Activated CD8-positive, alpha-beta memory T cell treated with anti-CD3 and anti-CD28 coated beads for 4 hours (primary cell): ENCODE data around the gene SLC9A9.
"Not testable (repeated sequence)": the region's sequence is repeated elsewhere in the genome, so short reads cannot be mapped to it uniquely, and the experiment has no call there.

Experiments used
- DNase-seq, 2 donors: peaks; one replicate each; pipeline ENCODE4 v3.0.0-alpha.2; 2020; ENCODE audit warnings: low read depth in 2 of 2

Gene SLC9A9

DNA sequence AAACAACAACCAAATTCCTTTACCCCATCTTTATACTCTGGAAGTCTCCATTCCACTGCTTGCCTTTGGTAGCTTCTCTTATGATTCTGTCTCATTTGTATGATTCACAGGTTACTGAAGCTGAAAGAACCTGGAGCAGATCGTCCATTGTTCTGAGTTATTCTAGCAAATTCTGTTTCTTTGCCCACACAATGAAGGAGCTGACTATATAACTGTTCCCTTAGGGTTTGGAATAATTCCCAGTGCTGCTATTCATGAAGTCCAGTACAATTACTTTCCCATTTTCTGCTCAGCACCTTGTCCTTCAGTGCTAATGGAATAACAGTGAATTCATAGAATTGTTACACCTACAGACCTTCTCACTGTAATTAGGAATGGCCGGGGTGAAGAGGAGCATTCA lies 560.9 kb downstream of the SLC9A9 start:
- no peak for DNase-seq

GRCh38 chr3:143286392-143287010 lies 561.8 kb downstream of the SLC9A9 start:
- DNase-seq, result no peak

DNA sequence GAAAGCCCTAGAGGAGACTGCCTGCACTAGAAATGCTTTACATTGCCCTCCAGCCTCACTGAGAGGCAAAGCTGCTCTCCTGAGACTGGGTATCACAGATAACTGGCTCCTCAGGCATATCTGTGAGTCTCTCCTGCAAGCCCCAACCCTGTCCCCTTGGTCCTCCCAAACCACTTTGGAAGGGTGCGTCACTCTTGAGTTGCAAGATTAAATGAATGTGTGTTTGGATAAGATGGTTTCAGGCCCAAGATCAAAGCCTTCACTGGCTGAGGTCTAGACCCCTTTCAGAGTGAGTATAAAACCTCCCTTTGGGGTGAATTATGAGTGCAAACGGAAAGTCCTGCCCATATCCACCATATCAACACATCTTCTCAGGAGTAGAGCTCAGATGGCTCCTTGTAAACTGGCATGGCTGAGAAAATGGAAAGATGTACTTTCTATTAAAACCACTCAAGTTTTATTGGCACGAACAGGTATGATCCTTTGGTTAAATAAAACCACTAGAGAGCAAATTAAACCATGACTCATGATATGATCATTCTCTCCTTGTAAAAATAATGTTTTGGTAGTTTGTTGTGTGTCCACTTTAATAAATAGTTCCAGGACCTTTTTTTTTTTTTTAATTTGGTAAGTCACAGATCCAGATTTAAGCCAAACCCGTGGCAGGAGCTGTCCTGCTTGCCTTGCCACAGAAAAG lies 564.7 kb downstream of the SLC9A9 start:
- DNase-seq, result no peak

DNA sequence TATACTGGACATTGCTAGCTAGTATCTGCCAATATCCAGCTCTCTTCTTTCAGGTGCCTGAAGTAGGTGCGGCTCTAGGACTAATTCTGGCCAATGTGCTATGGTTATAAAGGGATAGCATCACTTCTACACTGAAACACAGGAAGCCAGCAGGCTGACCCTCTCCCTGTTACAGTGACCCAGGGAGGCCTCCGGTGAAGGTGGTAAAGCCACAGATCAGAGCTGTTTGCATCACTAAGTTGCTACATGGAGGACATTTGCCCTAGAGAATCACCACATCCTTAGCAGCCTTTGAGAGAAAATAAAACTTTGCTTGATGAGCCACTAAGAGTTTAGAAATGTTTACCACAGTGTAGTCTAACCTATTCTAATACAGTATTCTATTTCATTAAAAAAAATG lies 567.3 kb downstream of the SLC9A9 start:
- no peak for DNase-seq

DNA sequence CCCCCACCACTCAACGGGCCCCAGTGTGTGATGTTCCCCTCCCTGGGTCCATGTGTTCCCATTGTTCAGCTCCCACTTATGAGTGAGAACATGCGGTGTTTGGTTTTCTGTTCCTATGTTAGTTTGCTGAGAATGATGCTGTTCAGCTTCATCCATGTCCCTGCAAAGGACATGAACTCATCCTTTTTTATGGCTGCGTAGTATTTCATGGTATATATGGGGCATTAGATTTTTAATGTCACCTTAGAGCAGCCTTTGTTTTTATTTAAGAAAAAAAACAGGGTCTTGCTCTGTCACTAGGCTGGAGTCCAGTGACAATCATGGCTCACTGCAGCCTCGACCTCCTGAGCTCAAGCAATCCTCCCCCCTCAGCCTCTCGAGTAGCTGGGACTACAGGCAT lies 568.7 kb downstream of the SLC9A9 start:
- not testable (repeated sequence) for DNase-seq

DNA sequence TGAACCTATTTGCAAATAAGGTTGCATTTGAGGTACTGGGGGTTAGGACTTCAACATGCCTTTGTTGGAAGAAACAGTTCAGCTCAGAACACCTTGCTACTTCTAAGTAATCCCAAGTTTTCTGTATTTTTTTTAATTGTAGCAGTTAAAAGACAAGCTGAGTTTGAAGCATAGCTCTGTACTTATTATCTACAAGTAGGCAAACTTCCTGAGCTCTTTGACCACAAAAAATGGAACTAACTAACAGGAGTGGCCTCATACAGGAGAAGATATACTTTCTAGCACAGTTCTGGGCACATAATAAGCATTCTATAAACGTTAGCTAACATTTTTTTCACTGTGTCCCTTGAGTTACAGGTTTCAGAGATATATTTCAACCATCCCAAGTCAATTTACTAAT lies 569.5 kb downstream of the SLC9A9 start:
- no peak for DNase-seq

- no peak for DNase-seq
Measured at GRCh38 chr3:143277531-143277930, 570.7 kb downstream of the SLC9A9 start.

GRCh38 chr3:143276592-143276991 lies 571.7 kb downstream of the SLC9A9 start:
- DNase-seq, result no peak

DNA sequence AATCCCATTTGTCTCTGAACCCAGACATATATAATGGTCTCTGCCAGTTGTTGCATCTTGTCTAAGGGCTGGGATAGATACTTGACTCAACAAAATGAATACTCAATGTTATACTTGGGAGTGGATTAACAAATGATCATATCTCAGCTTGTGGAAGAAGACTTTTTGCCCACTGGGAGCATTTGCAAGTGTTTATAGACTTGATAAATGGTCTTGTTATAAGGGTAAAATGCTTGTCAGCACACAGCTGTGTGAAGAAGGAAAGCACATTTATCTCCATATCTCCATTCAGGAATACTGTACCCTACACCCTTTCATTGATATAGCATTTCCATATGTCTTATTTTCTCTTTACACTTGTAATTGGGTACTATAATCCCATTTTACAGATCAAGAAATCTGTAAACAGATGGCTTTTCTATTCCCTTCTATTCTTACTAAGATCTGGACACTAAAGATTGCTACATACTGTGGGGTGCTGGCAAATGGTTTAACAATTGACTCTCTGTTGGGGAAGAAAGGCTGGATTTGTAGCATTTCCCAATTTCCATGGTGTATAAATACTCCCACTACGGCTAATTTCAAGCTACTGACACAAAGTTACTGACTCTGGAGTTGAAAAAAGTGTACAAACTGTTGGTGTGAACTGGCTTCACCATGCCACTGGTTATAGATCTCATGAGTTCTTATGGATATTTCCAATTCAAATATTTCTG lies 574.1 kb downstream of the SLC9A9 start:
- no peak for DNase-seq

DNA sequence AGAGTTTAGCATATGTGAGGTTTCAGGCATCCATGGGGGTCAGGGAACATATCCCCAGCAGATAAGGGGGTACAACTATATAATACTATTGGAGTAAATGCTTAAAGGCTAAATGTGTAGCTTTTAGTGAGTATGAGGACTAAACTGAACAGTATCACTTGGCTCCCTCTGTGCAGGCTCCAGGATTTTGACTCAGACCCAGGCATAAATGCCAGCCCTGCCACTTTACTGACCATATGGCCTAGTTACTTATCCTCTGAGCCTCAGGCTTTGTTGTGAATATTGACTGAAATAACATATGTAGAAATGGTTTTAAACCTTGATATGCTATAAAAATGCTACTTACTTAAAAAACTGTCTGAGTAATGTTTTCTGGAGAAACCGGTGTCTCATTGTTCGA lies 577.1 kb downstream of the SLC9A9 start:
- no peak for DNase-seq

DNA sequence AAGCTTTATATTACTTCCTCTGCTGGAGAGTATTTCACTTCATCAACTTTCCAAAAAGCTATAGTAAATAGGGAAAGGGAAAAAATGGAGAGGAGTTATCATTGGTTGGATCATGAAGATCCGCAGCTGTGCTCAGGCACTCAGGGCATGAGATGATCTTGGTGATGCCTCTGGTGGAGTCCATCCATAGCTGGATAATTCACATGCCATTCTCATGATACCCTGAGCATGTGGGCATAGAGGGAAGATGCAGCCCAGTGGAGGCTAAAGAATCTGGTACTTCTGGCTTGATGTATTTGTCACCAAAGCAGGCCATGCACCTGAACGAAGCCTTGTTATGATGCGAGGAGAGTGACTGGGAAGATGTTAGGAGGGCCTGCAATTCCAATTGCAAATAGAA lies 578.5 kb downstream of the SLC9A9 start:
- DNase-seq, result no peak

- no peak for DNase-seq
Measured at GRCh38 chr3:143267989-143268388, 580.3 kb downstream of the SLC9A9 start.

- DNase-seq, result no peak
Measured at GRCh38 chr3:143266927-143267326, 581.3 kb downstream of the SLC9A9 start.

- DNase-seq, result no peak
Measured at GRCh38 chr3:143266511-143266910, 581.8 kb downstream of the SLC9A9 start.

- no peak for DNase-seq
Measured at GRCh38 chr3:143265501-143266070, 582.7 kb downstream of the SLC9A9 start.

DNA sequence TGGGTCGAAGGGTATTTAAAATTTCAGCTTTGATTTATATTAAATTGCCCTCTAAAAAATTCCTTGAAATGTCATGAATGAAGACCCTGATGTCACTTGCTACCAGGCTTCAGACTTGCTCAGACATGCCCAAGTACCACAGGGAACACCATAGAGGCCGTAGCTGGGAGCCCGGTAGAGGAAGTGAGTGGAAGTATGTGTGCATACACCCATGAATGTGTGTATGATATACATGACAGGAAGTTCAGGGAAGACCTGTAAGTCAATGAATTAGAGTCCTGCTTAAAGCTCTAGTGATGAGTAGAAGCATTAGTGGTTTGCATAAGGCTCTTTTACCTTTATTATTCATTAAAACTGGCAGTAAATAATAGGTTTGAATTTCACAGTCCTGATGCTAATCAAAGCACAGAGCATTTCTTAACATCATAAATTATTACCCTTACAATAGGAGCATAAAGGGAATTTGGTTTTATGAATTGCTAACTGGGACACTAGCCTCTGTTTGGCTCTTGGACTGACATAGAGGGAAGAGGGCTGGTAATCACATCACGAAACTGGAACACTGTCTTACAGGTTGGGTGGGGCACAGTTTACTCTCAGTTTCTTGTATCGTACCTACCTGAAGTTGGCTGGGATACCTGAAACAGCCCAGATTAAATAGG lies 584.3 kb downstream of the SLC9A9 start:
- no peak for DNase-seq

DNA sequence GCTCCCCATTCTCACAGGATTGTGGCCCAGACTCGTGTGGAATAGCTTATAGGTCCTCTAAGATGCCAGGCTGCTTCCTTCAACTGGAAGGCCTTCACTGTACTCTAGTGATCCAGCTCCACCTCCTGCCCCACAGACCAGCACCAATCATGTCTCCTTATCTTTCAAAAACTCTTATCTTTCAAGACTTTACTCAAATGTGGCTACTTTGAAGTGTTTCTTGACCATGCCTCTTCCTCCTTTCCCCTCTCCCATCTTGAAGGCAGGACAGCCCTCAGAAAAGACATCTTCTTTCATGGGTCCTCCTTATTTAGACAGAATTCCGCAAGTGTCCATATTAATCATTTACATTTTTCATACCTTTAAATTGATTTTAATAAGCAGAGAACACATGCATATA lies 586.4 kb downstream of the SLC9A9 start:
- no peak for DNase-seq

- DNase-seq, result no peak
Measured at GRCh38 chr3:143258692-143259091, 589.6 kb downstream of the SLC9A9 start.

- DNase-seq, result no peak
Measured at GRCh38 chr3:143256416-143256815, 591.9 kb downstream of the SLC9A9 start.

DNA sequence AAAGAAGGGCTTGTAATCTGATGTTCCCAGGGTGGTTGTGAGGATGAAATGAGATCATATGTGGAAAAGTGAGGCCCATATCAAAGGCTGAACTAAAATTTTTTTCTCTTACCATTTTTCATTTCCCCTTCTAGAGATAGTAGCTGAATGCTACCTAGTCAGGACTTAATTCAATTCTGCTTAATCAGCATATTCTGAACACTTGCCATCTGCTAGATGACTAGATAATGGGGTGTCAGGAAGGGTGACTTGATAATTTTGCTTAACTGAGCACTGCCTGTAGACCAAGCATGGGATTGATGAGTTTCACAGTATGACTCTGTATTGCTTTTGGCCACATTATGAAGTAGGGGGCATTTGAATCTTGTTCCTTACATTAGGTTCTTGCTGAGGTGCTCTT lies 592.5 kb downstream of the SLC9A9 start:
- no peak for DNase-seq

DNA sequence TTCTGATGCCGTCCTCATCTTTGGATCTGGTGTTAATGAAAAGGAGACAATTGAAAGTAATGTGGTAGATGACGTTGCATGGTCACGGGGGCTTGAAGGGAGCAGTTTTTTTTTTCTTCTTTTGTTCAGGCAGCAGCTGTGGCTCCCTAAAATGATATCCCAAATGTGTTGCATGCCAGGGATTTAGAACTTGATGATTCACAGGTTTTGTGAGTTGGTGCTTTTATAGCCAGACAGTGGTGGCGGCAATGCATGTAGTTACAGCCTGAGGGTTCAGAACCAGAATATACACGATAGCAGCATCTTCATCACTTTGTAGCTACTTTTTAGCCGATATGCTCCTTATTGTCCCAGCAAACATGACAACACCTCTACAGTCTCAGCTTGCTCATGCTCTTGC lies 595.3 kb downstream of the SLC9A9 start:
- DNase-seq, result no peak

GRCh38 chr3:143249014-143249413 lies 599.3 kb downstream of the SLC9A9 start:
- DNase-seq, result no peak
